AG08395 (cell line): Measurements from ENCODE around the gene PLXNA1.
A peak's percentile ranks its signal among the peaks of the same experiment; 100 is the strongest.

Source experiments
- DNase-seq: peaks from one replicate; pipeline ENCODE4 v3.0.0; 2012; ENCODE audit warnings: mixed read lengths, low spot score

PLXNA1 gene

GRCh38 chr3:126987596-126987995 lies 4.7 kb downstream of the PLXNA1 start:
- no peak for DNase-seq

GRCh38 chr3:126988451-126989021 lies 5.6 kb downstream of the PLXNA1 start:
- DNase-seq, result no peak

GRCh38 chr3:126989316-126990023 lies 6.6 kb downstream of the PLXNA1 start:
- DNase-seq, result no peak

- DNase-seq, result no peak
Observed at GRCh38 chr3:126990024-126990700, 7.2 kb downstream of the PLXNA1 start.

GRCh38 chr3:126990890-126991289 lies 8.0 kb downstream of the PLXNA1 start:
- no peak for DNase-seq

GRCh38 chr3:126991366-126992200 lies 8.7 kb downstream of the PLXNA1 start:
- DNase-seq, result no peak

GRCh38 chr3:126992216-126992615 lies 9.3 kb downstream of the PLXNA1 start:
- no peak for DNase-seq

- DNase-seq, result no peak
Observed at GRCh38 chr3:126992776-126993175, 9.9 kb downstream of the PLXNA1 start.

- DNase-seq, result no peak
Observed at GRCh38 chr3:126993436-126993835, 10.5 kb downstream of the PLXNA1 start.

- DNase-seq, result no peak
Observed at GRCh38 chr3:126994661-126995245, 11.8 kb downstream of the PLXNA1 start.

- no peak for DNase-seq
Observed at GRCh38 chr3:126995254-126995780, 12.4 kb downstream of the PLXNA1 start.

- no peak for DNase-seq
Observed at GRCh38 chr3:126995926-126996512, 13.1 kb downstream of the PLXNA1 start.

- DNase-seq, result peak; percentile 82
Observed at GRCh38 chr3:126996905-126997304, 14.0 kb downstream of the PLXNA1 start.

GRCh38 chr3:126997455-126998038 lies 14.6 kb downstream of the PLXNA1 start:
- no peak for DNase-seq

GRCh38 chr3:126998320-126998719 lies 15.4 kb downstream of the PLXNA1 start:
- no peak for DNase-seq

- no peak for DNase-seq
Observed at GRCh38 chr3:126998728-126999127, 15.8 kb downstream of the PLXNA1 start.

- no peak for DNase-seq
Observed at GRCh38 chr3:126999383-126999782, 16.5 kb downstream of the PLXNA1 start.

GRCh38 chr3:127000119-127000518 lies 17.2 kb downstream of the PLXNA1 start:
- no peak for DNase-seq

GRCh38 chr3:127000761-127001160 lies 17.8 kb downstream of the PLXNA1 start:
- no peak for DNase-seq

GRCh38 chr3:127001486-127002194 lies 18.7 kb downstream of the PLXNA1 start:
- no peak for DNase-seq
